Measurements from ENCODE around the gene TPM2. TPM values are rescaled to one million over a fixed set of nuclear protein-coding genes. Genes with fewer than 3 reads are reported as not detected.

TPM2 gene
- total RNA-seq, 1 donor from 2014 or later, result 18.1 TPM

Small RNAs within 50 kb of the gene (small RNA-seq; reads per million reads assigned to genes)
- gene MIR6853 (not detected), gene RMRP (not detected), gene RN7SL22P (not detected)

Other genes starting within 250 kb of the TPM2 start
- 51.2 TPM for gene RUSC2, start 199.8 kb downstream of the TPM2 start, total RNA-seq
- gene TESK1, start 84.7 kb downstream of the TPM2 start, total RNA-seq, result 11.7 TPM
- 0.47 TPM for gene CD72, start 71.5 kb downstream of the TPM2 start, total RNA-seq
- gene SIT1, start 39.0 kb downstream of the TPM2 start, total RNA-seq, result not detected
- gene RMRP, start 31.9 kb downstream of the TPM2 start, total RNA-seq, result 159,856 TPM
- 10.5 TPM for gene CCDC107, start 31.6 kb downstream of the TPM2 start, total RNA-seq
- gene ARHGEF39, start 24.7 kb downstream of the TPM2 start, total RNA-seq, result 0.94 TPM
- 0.78 TPM for gene CA9, start 16.0 kb downstream of the TPM2 start, total RNA-seq
- 17.8 TPM for gene TLN1, start 42.3 kb upstream of the TPM2 start, total RNA-seq
- gene CREB3, start 42.7 kb upstream of the TPM2 start, total RNA-seq, result 22.9 TPM
- 45.2 TPM for gene GBA2, start 59.3 kb upstream of the TPM2 start, total RNA-seq
- gene RGP1, start 59.4 kb upstream of the TPM2 start, total RNA-seq, result 12.3 TPM
- gene MSMP, start 64.4 kb upstream of the TPM2 start, total RNA-seq, result not detected
- gene NPR2, start 101.7 kb upstream of the TPM2 start, total RNA-seq, result 11.2 TPM
- 4.7 TPM for gene SPAG8, start 122.3 kb upstream of the TPM2 start, total RNA-seq
- gene HINT2, start 125.1 kb upstream of the TPM2 start, total RNA-seq, result 7.0 TPM
- gene FAM221B, start 138.8 kb upstream of the TPM2 start, total RNA-seq, result not detected
- 5.6 TPM for gene TMEM8B, start 139.3 kb upstream of the TPM2 start, total RNA-seq
- not detected for gene OR13J1, start 180.5 kb upstream of the TPM2 start, total RNA-seq
- gene HRCT1, start 216.3 kb upstream of the TPM2 start, total RNA-seq, result not detected
- 0.31 TPM for gene SPAAR, start 219.6 kb upstream of the TPM2 start, total RNA-seq